ENCODE results near the gene GMDS. TPM values are rescaled to one million over a fixed set of nuclear protein-coding genes. Genes with fewer than 3 reads are reported as not detected.

The GMDS gene
- total RNA-seq, 1 experiment from 2014 or later: 27.6 TPM

DNA sequence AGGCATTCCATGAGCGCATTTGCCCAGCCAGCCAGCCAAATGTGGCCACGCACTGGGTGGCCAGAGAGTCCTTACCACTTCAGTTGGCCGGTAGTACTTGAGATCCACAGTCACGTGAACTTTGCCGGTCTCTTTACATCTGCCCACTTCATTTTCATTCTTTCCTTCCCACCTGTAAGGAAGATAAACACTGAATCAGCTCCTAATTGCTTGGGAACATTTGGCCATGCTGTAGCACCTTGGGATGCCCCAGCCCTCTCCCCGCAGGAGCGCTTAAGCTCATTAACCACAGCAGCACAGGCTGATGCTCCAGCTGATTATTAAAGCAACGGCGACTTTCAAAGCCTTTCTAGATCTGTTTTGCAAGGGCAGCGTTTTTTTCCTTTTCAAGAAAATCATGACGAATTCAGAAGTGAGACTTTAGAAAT lies 519.0 kb downstream of the GMDS start:
- H3K14ac ChIP-seq (ENCODE audit: insufficient read depth, low read length): no peak overlapping the region
- WGBS (ENCODE audit: extremely low coverage, insufficient read length, low lambda C conversion rate): no CpG with 5 or more reads among the region's 11 CpGs
- H3K23me2 ChIP-seq (ENCODE audit: insufficient read length, low read depth, low read length, poor library complexity, severe bottlenecking): no peaks in the 10 kb centered on the region
- 0 out of 2 replicates have a peak, but pooled peaks cover 2% of the 10 kb centered on the region for H3K4me1 ChIP-seq (ENCODE audit: insufficient read depth, low read length)
- H2AFZ ChIP-seq (ENCODE audit: low read length): no peak overlapping the region
- H3K9me3 Mint-ChIP-seq: no peaks in the 10 kb centered on the region; a peak in 1 of 5 replicates
- peaks cover 33 to 38% of the 10 kb centered on the region in 2 experiments for H3K4me1 Mint-ChIP-seq
- no peak overlapping the region for H2BK20ac ChIP-seq (ENCODE audit: low read depth, low read length, poor library complexity, severe bottlenecking)
- H3K27me3 Mint-ChIP-seq (ENCODE audit: low read depth): no peaks in the 10 kb centered on the region; the same call in 1 of the 2 replicates
- no peak overlapping the region for H3K4me2 ChIP-seq (ENCODE audit: insufficient read depth, insufficient read length, low read length)
- H3K36me3 Mint-ChIP-seq (ENCODE audit: insufficient read depth in 1 of 3, low read depth in 3 of 3): no peaks in the 10 kb centered on the region
- no peaks in the 10 kb centered on the region for H4K20me1 ChIP-seq (ENCODE audit: control insufficient read depth, insufficient read depth, insufficient read length)
- H4K91ac ChIP-seq (ENCODE audit: insufficient read length, low read depth, low read length): no peak overlapping the region
- H3T11ph ChIP-seq (ENCODE audit: low read length): no peak overlapping the region
- H3K4ac ChIP-seq (ENCODE audit: low read depth, low read length): no peak overlapping the region
- no peak overlapping the region for H3K4me3 Mint-ChIP-seq
- H3K79me1 ChIP-seq (ENCODE audit: insufficient read depth, low read depth, low read length, poor library complexity, severe bottlenecking): no peaks in the 10 kb centered on the region
- H2BK120ac ChIP-seq (ENCODE audit: low read depth, low read length, poor library complexity, severe bottlenecking): no peak overlapping the region
- H3K9ac ChIP-seq (ENCODE audit: extremely low read depth, insufficient read length, low read length): no peak overlapping the region
- no peak for DNase-seq
- H3K18ac ChIP-seq (ENCODE audit: insufficient read length, low read depth, low read length): no peak overlapping the region
- H2AK5ac ChIP-seq (ENCODE audit: insufficient read length, low read length): no peak overlapping the region
- no peak overlapping the region for H2BK5ac ChIP-seq (ENCODE audit: insufficient read length, low read length)
- H3K27ac ChIP-seq (ENCODE audit: insufficient read length, low read depth, low read length): no peak overlapping the region
- H4K8ac ChIP-seq (replicated peaks; ENCODE audit: insufficient read length, low read depth, low read length): no peak overlapping the region
- no peak overlapping the region for H2BK15ac ChIP-seq (ENCODE audit: low read depth, low read length)
- H4K5ac ChIP-seq (ENCODE audit: insufficient read length, low read depth, low read length): no peak overlapping the region
- no peaks in the 10 kb centered on the region for H3K79me2 ChIP-seq (ENCODE audit: insufficient read depth, low read length)
- H3K23ac ChIP-seq (ENCODE audit: insufficient read length, low read depth, low read length): no peak overlapping the region
- H3K27me3 ChIP-seq (ENCODE audit: insufficient read depth, low read length): no peaks in the 10 kb centered on the region
- no peak overlapping the region; a peak in 1 of 7 replicates for H3K27ac Mint-ChIP-seq
- no peaks in the 10 kb centered on the region for H3K9me3 ChIP-seq (ENCODE audit: control insufficient read depth, low read depth, low read length)
- H3K56ac ChIP-seq (ENCODE audit: insufficient read length, low read depth, low read length): no peak overlapping the region
- H2BK12ac ChIP-seq (ENCODE audit: insufficient read length, low read depth, low read length): no peak overlapping the region
- TF ChIP-seq, protein P1, sequence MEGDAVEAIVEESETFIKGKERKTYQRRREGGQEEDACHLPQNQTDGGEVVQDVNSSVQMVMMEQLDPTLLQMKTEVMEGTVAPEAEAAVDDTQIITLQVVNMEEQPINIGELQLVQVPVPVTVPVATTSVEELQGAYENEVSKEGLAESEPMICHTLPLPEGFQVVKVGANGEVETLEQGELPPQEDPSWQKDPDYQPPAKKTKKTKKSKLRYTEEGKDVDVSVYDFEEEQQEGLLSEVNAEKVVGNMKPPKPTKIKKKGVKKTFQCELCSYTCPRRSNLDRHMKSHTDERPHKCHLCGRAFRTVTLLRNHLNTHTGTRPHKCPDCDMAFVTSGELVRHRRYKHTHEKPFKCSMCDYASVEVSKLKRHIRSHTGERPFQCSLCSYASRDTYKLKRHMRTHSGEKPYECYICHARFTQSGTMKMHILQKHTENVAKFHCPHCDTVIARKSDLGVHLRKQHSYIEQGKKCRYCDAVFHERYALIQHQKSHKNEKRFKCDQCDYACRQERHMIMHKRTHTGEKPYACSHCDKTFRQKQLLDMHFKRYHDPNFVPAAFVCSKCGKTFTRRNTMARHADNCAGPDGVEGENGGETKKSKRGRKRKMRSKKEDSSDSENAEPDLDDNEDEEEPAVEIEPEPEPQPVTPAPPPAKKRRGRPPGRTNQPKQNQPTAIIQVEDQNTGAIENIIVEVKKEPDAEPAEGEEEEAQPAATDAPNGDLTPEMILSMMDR (conservative IDR thresholded peaks at IDR 0.05): no peak
